Measurements from ENCODE around the gene CLCN6.
A peak's percentile ranks its signal among the peaks of the same experiment; 100 is the strongest.

CLCN6 gene

DNA sequence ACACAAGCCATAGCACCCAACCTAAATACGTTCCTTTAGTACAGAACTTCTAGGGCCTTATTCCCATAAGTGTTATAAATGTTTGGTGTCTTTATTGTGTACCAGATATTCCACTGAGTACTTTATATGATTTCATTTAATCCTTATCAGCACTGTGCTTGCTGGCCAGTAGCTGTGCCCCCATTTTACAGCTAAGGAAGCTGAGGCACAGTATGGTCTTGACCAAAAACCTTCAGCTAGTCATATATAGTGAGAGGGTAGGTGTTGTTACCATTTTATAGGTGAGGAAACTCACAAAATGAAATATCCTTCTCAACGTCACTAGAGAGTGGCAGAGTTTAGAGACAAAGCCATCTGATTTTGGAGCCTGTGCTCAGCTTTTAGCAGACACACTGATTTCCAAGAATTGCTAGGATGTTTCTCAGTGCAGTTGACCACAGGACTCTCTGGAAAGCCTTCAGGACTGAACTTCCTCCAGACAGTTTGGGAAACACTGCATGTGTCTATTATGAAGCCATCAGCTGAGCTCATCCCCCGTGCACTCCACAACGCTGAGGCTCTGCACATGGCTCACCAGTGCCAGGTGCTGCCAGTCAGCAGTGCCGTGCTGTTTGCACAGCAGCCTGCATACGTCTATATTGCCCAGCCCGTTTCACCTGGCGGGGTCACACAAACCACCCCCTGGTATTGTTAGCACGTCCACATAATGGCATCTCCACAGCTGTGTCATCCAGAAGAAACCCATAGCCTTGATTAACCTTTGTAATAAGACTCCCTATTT lies 26.1 kb downstream of the CLCN6 start:
- no peak for DNase-seq

GRCh38 chr1:11833497-11833896 lies 27.5 kb downstream of the CLCN6 start:
- DNase-seq = no peak

GRCh38 chr1:11833900-11834299 lies 27.9 kb downstream of the CLCN6 start:
- no peak for DNase-seq

- DNase-seq = no peak
These were observed 29.6 kb downstream of the CLCN6 start for GRCh38 chr1:11835441-11836225.

DNA sequence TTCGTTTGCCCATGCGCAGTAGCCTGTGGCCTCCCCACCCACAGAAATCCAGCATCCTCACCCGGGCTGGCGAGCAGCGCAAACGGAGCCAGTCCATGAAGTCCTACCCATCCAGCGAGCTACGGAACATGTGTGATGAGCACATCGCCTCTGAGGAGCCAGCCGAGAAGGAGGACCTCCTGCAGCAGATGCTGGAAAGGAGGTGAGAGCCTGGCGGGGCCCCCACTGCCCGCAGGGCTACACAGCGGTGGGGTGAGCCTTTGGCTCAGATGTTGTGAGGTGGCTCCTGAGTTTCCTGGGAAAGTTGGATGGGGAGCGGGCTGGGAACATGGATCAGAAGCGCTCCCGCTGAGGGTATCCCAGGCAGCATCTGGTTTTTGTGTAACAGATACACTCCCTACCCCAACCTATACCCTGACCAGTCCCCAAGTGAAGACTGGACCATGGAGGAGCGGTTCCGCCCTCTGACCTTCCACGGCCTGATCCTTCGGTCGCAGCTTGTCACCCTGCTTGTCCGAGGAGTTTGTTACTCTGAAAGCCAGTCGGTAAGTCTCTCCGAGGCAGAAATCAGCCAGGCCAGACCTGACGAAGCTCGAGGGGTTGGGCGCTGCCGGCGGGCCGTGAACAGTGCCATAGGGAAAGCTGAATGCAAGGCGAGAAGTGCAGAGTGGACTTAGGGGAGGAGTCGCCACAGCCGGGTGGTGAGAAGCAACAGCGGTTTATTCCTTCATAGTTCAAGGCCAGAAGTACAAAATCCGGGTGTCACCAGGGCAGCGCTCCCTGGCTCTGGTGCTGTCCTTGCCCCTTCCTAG lies 31.2 kb downstream of the CLCN6 start:
- DNase-seq = no peak

- no peak for DNase-seq
These were observed 31.9 kb downstream of the CLCN6 start for GRCh38 chr1:11837767-11838348.

- peak; percentile 71 to 73 for DNase-seq
These were observed 32.6 kb downstream of the CLCN6 start for GRCh38 chr1:11838349-11839272.

- no peak for DNase-seq
These were observed 34.0 kb downstream of the CLCN6 start for GRCh38 chr1:11839727-11840705.

- DNase-seq = no peak
These were observed 35.5 kb downstream of the CLCN6 start for GRCh38 chr1:11841245-11842153.

GRCh38 chr1:11842154-11843041 lies 36.4 kb downstream of the CLCN6 start:
- no peak for DNase-seq

DNA sequence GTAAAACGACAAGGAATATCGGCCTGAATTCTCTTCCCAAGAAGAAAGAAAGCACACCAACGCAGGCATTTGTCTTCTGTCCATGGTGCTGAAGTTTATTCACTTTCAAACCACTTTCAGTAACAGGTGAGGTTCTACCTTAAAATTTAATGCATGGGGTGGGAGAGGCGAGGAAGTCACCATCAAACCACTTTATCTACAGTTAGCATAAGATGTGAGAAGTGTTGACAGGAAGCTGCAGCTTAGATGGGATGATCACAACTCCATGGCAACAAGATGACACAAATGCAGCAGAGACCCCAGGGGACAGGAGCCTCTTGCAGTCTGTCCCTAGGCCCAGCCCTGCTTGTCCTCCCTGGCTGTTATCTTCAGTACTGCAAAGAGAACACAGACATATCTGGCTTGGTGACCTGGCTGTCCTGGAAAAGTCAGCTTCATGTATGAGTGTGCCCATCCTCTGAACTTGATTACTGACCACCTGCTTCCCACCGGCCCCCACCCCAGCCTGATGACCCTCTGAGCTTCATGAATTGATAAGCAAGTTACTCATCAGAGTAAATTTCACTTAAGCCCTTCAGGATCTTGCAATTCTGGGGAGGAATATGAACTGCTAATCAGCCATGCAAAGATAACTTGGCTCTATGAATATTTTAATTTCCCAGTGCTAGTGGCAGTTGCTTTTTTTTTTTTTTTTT lies 39.8 kb downstream of the CLCN6 start:
- DNase-seq = no peak

GRCh38 chr1:11847667-11848372 lies 41.8 kb downstream of the CLCN6 start, which contains the start of gene NPPA:
Gene NPPA, minus strand, starts transcription at chr1:11847783. Its CDS starts 99 bp downstream, at chr1:11847684.
- no peak for DNase-seq

DNA sequence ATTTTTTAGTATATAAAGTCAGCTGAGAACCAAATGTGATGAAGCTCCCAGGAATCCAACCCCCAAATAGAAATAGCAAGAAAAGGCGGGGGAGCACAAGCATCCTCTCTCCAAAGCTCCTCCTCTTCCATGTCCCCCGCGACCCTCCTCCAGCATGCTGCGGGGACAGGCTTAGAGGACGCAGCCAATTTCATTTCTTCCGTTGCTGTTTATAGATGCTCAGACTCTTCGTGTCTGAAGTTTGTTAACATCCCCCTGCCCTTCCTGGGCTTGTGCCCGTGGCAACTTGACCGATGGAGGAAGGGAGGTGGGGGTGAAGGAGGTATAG lies 42.3 kb downstream of the CLCN6 start:
- DNase-seq = no peak

DNA sequence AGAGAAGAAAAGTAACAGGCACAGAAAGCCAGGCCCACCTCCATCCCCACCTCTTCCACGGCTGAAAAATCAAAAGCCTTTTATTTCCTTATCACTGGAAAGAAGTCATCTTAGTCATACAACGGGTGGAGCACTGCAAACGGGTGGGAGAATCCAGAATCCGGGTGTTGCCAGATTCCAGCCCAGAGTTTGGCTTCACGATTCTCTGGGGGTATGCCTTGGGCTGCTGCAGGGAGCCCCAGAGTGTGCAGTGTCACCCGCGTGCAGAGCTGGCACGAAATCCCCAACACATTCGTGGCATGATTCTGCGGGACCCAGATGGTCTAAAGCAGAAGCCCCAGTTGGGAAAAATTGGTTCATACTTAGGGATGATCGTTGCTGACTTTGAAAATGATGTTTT lies 44.2 kb downstream of the CLCN6 start:
- no peak for DNase-seq

- DNase-seq = no peak
These were observed 45.2 kb downstream of the CLCN6 start for GRCh38 chr1:11851180-11851579.

DNA sequence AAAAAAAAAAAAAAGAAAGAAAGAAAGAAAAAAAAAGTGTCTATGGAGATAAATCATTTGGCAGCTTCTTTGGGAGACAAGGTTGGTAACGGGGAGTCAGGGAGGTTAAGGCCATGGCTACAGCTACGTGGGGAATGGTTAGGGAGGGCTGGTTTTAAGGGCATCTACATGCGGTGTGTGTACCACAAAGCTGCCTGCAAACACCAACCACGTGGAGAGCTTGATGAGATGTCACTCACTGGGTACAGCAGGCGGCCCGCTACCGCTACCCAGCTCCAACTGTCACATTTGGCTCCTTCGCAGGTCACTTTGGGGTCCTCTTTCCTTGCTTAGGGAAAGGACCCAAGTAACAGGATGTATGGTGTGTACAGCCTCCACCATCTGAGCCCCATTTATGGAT lies 48.5 kb downstream of the CLCN6 start:
- no peak for DNase-seq

DNA sequence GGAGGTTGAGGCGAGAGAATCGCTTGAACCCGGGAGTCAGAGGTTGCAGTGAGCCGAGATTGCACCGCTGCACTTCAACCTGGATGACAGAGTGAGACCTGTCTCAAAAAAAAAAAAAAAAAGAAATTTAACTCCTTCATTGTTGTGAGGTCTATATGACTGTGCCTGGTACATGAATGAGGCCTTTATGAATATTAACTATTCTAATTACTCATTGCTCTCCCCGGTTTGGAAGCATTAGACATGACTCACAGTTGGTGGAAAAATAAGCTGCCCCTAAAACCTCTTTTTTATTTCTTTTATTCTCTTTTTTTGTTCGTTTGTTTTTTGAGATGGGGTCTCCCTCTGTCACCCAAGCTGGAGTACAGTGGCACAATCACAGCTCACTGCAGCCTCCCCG lies 49.4 kb downstream of the CLCN6 start:
- DNase-seq = no peak

All from activated CD4-positive, alpha-beta T cell treated with anti-CD3 and anti-CD28 coated beads, Interleukin-2, amount 50 U/mL, for 4 hours (primary cell).